ENCODE results near the gene LMX1B. TPM values are rescaled to one million over a fixed set of nuclear protein-coding genes. Genes with fewer than 3 reads are reported as not detected.

The LMX1B gene
- total RNA-seq, 1 donor from 2014 or later: 0.14 TPM

GRCh38 chr9:126720661-126721563 is 107.2 kb downstream of the LMX1B start:
- Histone ChIP-seq H3K27me3 (no peaks in the 10 kb centered on the region), H3K9me3 (no peaks in the 10 kb centered on the region), H3K4me3 (no peak overlapping the region), H3K4me1 (peaks cover 10% of the 10 kb centered on the region), H3K36me3 (no peaks in the 10 kb centered on the region), H3K27ac (no peak overlapping the region)
- TF ChIP-seq, protein P1, sequence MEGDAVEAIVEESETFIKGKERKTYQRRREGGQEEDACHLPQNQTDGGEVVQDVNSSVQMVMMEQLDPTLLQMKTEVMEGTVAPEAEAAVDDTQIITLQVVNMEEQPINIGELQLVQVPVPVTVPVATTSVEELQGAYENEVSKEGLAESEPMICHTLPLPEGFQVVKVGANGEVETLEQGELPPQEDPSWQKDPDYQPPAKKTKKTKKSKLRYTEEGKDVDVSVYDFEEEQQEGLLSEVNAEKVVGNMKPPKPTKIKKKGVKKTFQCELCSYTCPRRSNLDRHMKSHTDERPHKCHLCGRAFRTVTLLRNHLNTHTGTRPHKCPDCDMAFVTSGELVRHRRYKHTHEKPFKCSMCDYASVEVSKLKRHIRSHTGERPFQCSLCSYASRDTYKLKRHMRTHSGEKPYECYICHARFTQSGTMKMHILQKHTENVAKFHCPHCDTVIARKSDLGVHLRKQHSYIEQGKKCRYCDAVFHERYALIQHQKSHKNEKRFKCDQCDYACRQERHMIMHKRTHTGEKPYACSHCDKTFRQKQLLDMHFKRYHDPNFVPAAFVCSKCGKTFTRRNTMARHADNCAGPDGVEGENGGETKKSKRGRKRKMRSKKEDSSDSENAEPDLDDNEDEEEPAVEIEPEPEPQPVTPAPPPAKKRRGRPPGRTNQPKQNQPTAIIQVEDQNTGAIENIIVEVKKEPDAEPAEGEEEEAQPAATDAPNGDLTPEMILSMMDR (IDR thresholded peaks at IDR 0.05): no peak
- intact Hi-C loops (cut with DNase I): no loop called here
- ATAC-seq (no peak), DNase-seq (no peak)

- H3K4me3 ChIP-seq: no peak overlapping the region
- H3K27ac ChIP-seq: peak overlapping the region; percentile 88
- DNase-seq: no peak
Observed at GRCh38 chr9:126721564-126721981, 107.8 kb downstream of the LMX1B start.

DNA sequence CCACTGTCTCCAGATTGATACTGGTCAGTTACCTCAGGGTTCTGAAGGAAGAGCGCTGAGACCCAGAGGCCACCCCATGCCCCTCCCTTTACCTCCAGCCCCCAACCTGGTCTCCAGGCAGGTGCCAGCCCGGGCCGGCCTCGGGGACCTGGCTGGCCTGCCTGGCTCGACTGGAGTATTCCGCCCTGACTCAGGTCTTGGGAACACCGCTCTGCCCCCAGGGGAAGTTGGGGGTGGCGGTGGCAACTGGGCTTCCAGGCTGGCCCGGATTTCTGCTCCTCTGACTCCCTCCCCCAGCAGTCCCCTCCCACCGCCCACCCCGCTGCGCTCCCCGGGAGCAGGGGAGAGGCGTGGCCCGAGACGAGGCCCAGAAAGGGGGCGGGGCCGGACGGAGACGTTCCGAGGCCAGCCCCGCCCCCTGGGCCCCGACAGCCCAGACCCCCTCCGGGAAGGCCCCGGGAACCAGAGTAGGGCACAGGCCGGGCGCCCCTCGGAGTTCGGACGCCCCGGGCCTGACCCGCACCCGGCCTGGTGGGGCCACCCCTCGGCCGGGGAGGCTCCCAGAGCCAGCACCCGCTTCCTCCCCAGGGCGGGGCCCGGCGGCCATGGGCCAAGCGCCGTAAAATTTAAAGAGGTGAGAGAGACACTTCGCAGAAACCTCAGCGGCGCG is 108.7 kb downstream of the LMX1B start:
- peak; percentile 95 for ATAC-seq
- TF ChIP-seq, protein P1 (IDR thresholded peaks at IDR 0.05): no peak
- H3K27me3 ChIP-seq: no peaks in the 10 kb centered on the region
- peak overlapping the region; percentile 66 for H3K4me3 ChIP-seq
- H3K9me3 ChIP-seq: no peaks in the 10 kb centered on the region
- DNase-seq: peak; percentile 95
- intact Hi-C loops (cut with DNase I): no loop called here
- peak overlapping the region; percentile 88 for H3K27ac ChIP-seq
- H3K36me3 ChIP-seq: no peaks in the 10 kb centered on the region
- H3K4me1 ChIP-seq: peaks cover 10% of the 10 kb centered on the region

More at GRCh38 chr9:126721564-126721981, 107.8 kb downstream of the LMX1B start:
- peaks cover 10% of the 10 kb centered on the region for H3K4me1 ChIP-seq
- no peak for ATAC-seq
- H3K9me3 ChIP-seq: no peaks in the 10 kb centered on the region
- TF ChIP-seq, protein P1 (IDR thresholded peaks at IDR 0.05): no peak
- no peaks in the 10 kb centered on the region for H3K27me3 ChIP-seq
- no peaks in the 10 kb centered on the region for H3K36me3 ChIP-seq
- intact Hi-C loops (cut with DNase I): no loop called here

DNA sequence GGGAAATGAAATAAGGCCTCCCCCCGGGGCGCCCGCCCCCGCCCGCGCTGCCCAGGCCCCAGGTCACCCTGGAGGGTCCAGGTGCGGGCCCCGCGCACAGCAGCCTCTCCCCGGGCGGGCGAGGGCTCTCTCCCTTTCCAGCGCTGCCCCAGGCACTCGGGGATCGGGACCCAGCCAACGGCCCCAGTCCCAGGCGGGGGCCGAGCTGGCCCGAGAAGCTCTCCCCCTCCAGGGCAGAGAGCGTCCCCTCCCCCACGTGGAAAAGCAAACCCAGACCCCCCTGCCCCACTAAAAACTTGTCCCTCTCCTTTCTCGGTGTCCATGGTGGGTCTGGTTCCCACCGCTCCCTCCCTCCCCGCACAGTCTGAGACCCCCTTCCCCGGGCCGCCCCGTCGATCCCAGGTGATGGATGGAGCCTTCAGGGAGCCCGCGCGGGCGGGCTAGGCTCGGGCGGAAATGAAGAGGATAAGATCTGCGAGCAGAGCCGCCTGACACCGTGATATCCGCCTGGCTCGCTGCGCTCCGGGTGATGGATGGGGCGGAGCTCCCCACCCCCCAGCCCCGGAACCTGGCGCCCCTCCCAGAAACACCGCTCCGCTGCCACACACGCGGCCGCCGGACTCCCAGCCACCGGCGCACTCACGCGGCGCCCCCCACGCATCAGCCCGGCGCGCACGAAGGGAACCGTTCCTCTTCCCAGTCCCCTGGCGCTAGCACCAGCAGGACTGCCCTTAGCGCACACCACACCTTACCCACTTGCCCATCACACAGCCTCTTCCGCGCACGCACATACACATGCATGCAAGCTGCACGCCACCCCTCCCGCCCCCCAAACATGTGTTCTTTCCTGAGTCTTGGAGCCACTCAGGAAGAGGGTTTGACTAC is 109.4 kb downstream of the LMX1B start:
- Histone ChIP-seq H3K9me3 (no peaks in the 10 kb centered on the region), H3K4me1 (peaks cover 10% of the 10 kb centered on the region), H3K4me3 (peak overlapping the region; percentile 66), H3K36me3 (no peaks in the 10 kb centered on the region), H3K27me3 (peaks cover 7% of the 10 kb centered on the region), H3K27ac (peak overlapping the region; percentile 88)
- intact Hi-C loops (cut with DNase I): no loop called here
- TF ChIP-seq, protein P1 (IDR thresholded peaks at IDR 0.05): no peak
- DNase-seq (no peak), ATAC-seq (peak; percentile 49)

- Histone ChIP-seq H3K4me1 (peaks cover 10% of the 10 kb centered on the region), H3K36me3 (no peaks in the 10 kb centered on the region), H3K9me3 (no peaks in the 10 kb centered on the region), H3K4me3 (no peak overlapping the region), H3K27me3 (peaks cover 7% of the 10 kb centered on the region), H3K27ac (no peak overlapping the region)
- no peak for DNase-seq
- no peak for ATAC-seq
- intact Hi-C loops (cut with DNase I): no loop called here
- TF ChIP-seq, protein P1 (IDR thresholded peaks at IDR 0.05): no peak
Observed at GRCh38 chr9:126723807-126724172, 110.1 kb downstream of the LMX1B start.

Measured in upper lobe of right lung (tissue), 1 donor.